GM11168 (cell line): ENCODE results near the gene UGP2.
"Not testable (repeated sequence)": the region's sequence is repeated elsewhere in the genome, so short reads cannot be mapped to it uniquely, and the experiment has no call there.

Experiments used
- in situ Hi-C: fragments of 300-500 bp; cut with MboI; formaldehyde crosslinking; loops from one replicate; pipeline ENCODE4 v1.12.0; 2022; ENCODE audit warnings: low sequenced_read_pairs; ENCODE audit not compliant: unreplicated experiment

The UGP2 gene

DNA sequence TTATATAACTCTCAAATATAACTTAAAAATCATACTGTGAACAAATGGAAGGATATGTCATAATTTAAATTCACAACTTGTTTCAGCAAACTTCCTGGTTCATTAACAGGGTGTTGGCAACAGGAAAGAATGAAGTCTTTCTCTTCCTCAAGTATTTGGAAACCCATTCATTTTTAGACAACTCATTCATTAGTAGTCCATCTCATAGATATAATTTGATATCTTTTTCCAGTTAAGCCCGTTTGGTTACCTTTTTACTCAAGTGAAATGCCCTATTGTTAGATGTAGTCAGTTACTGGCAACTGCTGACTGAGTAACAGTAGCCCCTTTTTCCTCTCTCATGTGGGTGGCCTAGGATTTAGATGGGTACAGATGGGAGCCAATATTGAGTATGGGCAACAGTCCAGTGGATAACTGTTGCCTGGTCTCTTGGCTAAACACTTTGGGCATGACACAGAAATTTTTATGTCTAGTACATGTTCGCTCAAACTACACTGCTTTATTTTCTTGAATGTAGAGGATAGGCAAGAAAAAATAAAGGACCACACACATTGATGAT, 4.6 kb upstream of the UGP2 start:
- in situ Hi-C loops = no loop called here

DNA sequence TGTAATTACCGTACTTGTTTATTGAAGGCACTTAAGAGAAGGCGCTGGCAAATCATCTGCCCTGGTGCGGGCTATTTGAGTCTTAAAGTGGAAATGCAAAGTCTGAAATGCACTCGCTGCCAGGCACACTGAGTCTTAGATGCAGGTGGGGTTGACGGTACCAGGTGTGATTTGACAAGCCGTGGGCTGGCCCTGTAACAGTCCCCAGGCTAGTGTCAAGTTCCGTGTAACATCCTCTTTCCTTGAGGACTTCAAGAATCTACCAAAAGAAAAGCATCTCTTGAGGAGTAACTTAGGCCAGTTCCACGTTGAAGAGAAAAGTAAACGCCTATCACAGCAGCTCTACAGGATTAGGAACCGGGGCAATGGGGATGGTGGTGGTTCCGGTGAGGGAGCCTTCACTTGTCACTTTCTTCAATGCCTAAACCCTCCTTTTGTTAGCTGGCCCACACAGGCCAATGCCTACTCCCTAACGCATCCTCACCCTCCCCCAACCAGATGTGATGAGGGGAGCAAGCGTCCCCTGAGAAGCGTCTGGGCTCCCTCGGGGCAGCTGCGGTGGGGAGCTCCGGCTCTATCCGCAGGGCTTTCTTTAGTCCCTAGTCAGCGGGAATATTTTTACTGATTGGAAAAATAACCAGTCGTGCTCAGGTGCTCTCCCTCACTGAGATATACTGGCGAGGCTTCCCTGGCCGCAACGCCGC, 1.5 kb upstream of the UGP2 start:
- in situ Hi-C loops = no loop called here

- in situ Hi-C loops = no loop called here
These were observed 877 bp upstream of the UGP2 start for GRCh38 chr2:63840785-63841253.

DNA sequence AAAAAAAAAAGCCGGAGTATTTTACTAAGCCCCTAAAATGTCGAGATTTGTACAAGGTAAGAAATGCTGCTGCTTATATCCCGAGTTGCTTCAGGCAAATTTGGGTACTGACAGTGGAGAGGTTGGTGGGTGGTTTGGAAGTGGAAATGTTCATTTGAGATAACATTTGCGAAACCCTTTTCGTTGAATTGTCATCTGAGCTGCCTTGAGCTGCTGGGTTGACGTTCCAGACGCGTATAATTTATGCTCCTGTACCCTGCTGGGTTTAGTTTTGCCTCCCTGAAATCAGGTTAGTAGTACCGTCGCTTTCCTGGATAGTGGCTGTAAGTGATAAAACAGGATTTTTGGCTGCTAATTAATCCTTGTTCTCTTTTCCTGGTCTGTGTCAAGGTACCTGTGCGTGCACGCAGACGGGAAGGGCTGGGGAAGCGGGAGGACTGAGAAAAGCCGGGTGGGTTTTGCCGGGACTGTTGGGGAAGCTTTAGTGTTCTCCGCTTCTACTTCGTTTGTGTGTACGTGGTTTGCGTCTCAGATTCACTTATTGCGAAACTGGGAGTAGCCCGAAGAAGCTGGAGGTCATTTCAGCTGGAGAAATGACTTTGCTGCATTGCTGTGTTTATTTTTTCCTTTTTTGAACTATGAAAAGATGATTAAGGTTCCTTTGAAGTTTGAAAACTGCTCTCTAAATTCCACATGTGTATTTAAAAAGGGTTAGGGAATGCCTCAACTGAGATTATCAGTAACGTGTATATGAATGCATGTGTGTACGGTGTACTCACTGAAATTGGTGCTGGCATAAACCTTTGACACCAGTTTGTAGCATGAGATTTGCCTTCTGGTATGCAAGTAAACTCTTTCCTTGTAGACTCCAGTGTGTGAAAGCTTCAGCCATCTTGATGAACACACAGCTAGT, 709 bp downstream of the UGP2 start:
- in situ Hi-C loops = no loop called here

DNA sequence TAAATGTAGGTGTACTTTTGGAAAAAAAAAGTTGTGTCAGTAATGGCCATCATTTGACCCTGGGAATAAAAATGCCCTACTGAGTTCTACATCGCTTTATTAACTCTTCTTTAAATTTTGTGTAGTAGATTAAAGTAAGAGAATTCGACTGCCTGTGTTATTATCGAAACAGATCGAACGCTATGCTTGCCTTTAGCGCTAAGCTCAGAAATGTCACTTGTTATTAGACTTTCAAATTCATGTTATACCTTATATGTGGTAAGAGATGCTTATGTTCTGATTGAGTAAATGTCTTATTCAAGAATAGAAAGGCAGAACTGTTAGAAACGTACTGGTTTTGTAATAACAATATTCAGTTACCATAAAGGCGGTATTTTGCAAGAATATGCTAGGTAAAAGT, 1.4 kb downstream of the UGP2 start:
- in situ Hi-C loops = no loop called here

- in situ Hi-C loops = no loop called here
These were observed 2.1 kb downstream of the UGP2 start for GRCh38 chr2:63843791-63844190.

DNA sequence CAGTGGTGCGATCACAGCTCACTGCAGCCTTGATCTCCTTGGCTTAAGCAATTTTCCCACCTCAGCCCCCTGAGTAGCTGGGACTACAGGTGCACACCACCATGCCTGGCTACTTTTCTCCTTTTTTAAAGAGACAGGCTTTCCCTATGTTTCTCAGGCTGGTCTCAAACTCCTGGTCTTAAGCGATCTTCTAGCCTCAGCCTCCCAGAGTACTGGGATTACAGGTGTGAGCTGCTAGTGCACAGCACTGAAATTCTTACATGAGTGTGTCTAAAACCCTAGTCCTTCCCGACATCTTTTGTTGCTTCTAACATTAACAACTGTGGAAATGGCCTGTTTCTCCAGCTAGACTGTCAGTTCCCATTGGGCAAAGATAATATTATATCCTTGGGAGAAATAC, 2.9 kb downstream of the UGP2 start:
- in situ Hi-C loops = no loop called here

GRCh38 chr2:63845866-63846265, 4.2 kb downstream of the UGP2 start:
- in situ Hi-C loops = no loop called here

DNA sequence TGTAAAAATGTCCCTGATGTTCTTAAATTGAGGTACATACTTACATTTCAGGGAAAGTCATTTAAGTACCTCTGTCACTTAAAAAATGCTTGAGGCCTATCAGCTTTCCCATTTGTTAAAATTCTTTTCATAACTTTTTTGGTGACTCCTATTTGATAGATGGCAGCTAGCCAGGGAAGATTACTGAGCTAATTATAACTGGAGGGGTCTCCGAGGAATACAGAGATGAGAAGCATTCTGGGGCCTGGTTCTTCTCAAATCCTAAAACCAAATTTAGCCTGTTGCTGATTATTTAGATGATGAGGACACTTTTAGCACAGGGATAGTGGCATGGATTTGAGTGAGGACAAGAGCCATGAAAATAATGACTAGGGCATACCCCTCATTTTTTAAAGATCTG, 4.8 kb downstream of the UGP2 start:
- in situ Hi-C loops = no loop called here

DNA sequence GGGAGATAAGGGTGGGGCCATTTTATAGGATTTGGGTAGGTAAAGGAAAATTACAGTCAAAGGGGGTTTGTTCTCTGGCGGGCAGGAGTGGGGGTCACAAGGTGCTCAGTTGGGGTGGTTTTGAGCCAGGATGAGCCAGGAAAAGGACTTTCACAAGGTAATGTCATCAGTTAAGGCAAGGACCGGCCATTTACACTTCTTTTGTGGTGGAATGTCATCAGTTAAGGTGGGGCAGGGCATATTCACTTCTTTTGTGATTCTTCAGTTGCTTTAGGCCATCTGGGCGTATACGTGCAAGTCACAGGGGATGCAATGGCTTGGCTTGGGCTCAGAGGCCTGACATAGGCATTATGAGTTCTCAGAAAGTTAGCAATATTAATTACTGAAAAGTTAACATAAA, 5.9 kb downstream of the UGP2 start:
- in situ Hi-C loops = not testable (repeated sequence)

GRCh38 chr2:63849381-63850203, 7.9 kb downstream of the UGP2 start:
- in situ Hi-C loops = loop anchor here (10.0 kb wide), 1 partner anchor 155 kb away; no protein-coding TSS in a partner anchor

DNA sequence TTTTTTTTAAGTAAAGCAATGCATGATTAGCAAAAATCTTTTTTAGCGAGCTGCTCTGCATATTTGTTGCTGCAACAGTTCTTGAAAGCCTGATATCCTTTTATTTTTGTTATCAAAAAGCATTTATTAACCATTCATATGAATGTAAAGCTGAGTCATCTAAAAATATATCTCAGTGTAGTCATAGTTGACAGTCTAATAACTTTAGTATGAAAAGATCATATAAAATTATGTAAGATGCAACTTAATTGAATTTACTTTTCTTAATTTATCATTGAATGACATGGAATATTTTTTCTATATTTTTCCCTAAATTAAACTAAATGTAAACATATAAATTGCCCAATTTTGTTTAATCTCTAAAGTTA, 8.5 kb downstream of the UGP2 start:
- in situ Hi-C loops = loop anchor here (10.0 kb wide), 1 partner anchor 155 kb away; no protein-coding TSS in a partner anchor

DNA sequence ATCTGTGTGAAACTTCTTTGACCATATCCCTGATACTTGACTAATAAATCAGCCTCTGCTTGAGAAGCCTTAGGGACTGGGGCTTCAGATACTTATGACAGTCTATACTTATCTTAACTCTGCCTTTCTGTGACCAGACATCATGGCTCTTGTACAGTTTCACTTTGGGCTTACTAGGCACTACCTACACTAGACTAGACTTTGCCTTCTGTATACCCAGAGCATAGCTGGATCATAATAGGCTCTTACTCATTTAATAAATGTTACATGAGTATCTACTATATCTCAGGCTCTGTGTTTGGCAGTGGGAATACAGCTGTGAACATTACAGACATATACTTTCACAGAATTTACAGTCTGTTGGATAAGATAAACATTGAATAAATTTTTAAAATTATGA, 9.0 kb downstream of the UGP2 start:
- in situ Hi-C loops = loop anchor here (10.0 kb wide), 1 partner anchor 156 kb away; no protein-coding TSS in a partner anchor

DNA sequence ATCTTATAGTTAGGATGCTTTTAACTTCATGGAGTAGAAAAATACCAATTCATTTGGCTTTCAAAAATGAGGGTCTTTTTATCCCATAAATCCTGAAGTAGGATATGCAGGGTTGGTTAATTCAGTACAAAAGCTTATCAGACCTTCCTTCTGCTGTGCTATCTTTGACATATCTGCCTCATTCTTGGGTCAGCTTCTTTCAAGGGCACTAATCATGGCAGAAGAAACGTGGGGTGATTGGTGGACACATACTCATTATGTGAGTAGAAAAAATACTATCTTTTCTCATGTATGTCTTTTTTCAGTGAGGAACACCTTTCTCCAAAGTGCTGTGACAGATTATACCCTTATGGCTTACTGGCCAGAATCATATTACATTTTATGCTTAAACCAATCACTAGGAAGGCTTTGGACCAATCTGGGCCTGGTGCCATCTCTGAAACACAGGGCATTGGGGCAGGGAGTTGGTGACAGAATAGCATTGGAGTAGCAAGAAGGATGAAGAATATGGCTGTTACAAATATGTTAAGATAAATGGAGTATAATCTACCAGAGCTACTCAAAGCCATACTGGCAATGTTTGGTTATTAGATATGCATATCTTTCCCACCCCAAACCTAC, 10.1 kb downstream of the UGP2 start:
- in situ Hi-C loops = loop anchor here (10.0 kb wide), 1 partner anchor 157 kb away; no protein-coding TSS in a partner anchor

DNA sequence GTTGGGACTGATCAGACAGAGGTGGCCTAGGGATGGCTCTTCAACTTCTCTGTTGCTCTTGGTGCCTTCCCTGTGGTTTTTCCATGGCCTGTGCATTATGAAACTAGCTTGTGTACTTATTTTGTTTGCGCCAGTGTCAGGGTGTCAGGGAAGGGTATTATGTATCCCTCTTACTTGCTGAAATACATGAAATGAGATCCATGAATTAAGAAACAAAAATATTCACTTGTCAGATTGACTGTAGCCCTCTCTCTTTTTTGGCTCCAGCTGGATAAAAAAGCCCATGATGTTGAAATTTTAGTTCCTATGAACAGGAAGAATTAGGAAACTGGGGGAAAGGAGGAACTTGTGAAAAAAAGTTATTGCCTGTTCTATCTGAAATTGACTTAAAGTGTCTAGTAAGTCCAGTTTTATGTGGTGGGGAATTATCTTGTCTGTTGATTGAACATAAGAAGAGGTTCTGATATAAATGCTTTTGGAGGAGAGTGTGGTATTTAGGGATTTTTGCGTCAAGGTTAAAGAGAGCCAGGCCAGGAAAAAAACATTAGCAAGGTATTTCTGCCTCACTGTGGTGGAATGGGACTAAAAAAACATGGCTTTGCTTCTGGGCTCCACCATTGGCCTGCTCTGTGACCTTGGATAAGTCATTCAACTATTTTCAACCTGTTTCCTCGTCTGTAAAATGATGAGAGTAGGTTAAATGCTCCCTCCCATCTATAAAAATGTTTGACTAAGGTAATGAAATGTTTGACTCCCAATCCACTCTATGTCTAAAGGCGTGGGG, 12.0 kb downstream of the UGP2 start:
- in situ Hi-C loops = loop anchor here (10.0 kb wide), 1 partner anchor 159 kb away; no protein-coding TSS in a partner anchor

- in situ Hi-C loops = loop anchor here (10.0 kb wide), 1 partner anchor 161 kb away; no protein-coding TSS in a partner anchor
These were observed 14.0 kb downstream of the UGP2 start for GRCh38 chr2:63855418-63856302.

DNA sequence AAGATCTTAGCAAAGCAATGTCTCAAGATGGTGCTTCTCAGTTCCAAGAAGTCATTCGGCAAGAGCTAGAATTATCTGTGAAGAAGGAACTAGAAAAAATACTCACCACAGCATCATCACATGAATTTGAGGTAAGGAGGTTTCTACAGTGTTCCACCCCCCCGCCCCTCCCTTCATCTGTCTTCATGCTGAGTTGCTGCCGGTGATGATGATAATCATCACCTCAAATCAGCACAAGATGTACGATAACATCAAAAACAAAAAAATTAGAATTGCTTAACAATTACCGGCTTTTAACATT, 14.6 kb downstream of the UGP2 start:
- in situ Hi-C loops = loop anchor here (10.0 kb wide), 1 partner anchor 161 kb away; no protein-coding TSS in a partner anchor

- in situ Hi-C loops = loop anchor here (10.0 kb wide), 1 partner anchor 163 kb away; no protein-coding TSS in a partner anchor
These were observed 16.6 kb downstream of the UGP2 start for GRCh38 chr2:63858291-63858690.
